H9 (cell line): ENCODE results near the gene ATXN7. TPM values are rescaled to one million over a fixed set of nuclear protein-coding genes. Genes with fewer than 3 reads are reported as not detected.

Experiments used
- DNase-seq: peaks from one replicate; pipeline ENCODE4 v3.0.0-alpha.2; 2017
- H2AFZ ChIP-seq: one replicate; pipeline ENCODE4 v1.6.1; 2013; ENCODE audit warnings: mild to moderate bottlenecking, low read length, control low read depth, moderate library complexity
- H2AK5ac ChIP-seq: 2 replicates; pipeline ENCODE4 v1.6.1; 2013; ENCODE audit warnings: low read length, control low read depth, mixed read lengths; ENCODE audit not compliant: insufficient read length
- H2BK120ac ChIP-seq: one replicate; pipeline ENCODE4 v1.6.1; 2013; ENCODE audit warnings: low read depth, mild to moderate bottlenecking, low read length, control low read depth, inconsistent platforms; ENCODE audit not compliant: poor library complexity, severe bottlenecking
- H2BK12ac ChIP-seq: 2 replicates; pipeline ENCODE4 v1.6.1; 2013; ENCODE audit warnings: low read length, control low read depth, mixed read lengths, low read depth; ENCODE audit not compliant: insufficient read length
- H2BK15ac ChIP-seq: 2 replicates; pipeline ENCODE4 v1.6.1; 2013; ENCODE audit warnings: low read depth, low read length, control low read depth
- H2BK20ac ChIP-seq: one replicate; pipeline ENCODE4 v1.6.1; 2013; ENCODE audit warnings: low read depth, mild to moderate bottlenecking, low read length, control low read depth, inconsistent platforms; ENCODE audit not compliant: poor library complexity, severe bottlenecking
- H2BK5ac ChIP-seq: 2 replicates; pipeline ENCODE4 v1.6.1; 2013; ENCODE audit warnings: low read length, control low read depth, mixed read lengths; ENCODE audit not compliant: insufficient read length
- H3K14ac ChIP-seq: 2 replicates; pipeline ENCODE4 v1.6.1; 2013; ENCODE audit warnings: low read length, control low read depth; ENCODE audit not compliant: insufficient read depth
- H3K18ac ChIP-seq: 2 replicates; pipeline ENCODE4 v1.6.1; 2013; ENCODE audit warnings: low read depth, mild to moderate bottlenecking, mixed read lengths, low read length, control low read depth; ENCODE audit not compliant: insufficient read length
- H3K23ac ChIP-seq: 2 replicates; pipeline ENCODE4 v1.6.1; 2013; ENCODE audit warnings: low read length, control low read depth, mixed read lengths, low read depth; ENCODE audit not compliant: insufficient read length
- H3K23me2 ChIP-seq: 2 replicates; pipeline ENCODE4 v1.6.1; 2013; ENCODE audit warnings: low read depth, mild to moderate bottlenecking, mixed read lengths, low read length, control low read depth; ENCODE audit not compliant: insufficient read length, poor library complexity, severe bottlenecking
- H3K27ac ChIP-seq: 2 replicates; pipeline ENCODE4 v1.5.1; 2013; ENCODE audit warnings: low read length, control low read depth, mixed read lengths, low read depth; ENCODE audit not compliant: insufficient read length
- H3K27me3 ChIP-seq: 2 replicates; pipeline ENCODE4 v1.6.1; 2013; ENCODE audit warnings: low read length, control low read depth, inconsistent platforms; ENCODE audit not compliant: insufficient read depth
- H3K4ac ChIP-seq: 2 replicates; pipeline ENCODE4 v1.6.1; 2013; ENCODE audit warnings: low read depth, mild to moderate bottlenecking, control low read depth, inconsistent platforms, low read length, moderate library complexity
- H3K4me1 ChIP-seq: 2 replicates; pipeline ENCODE4 v1.6.1; 2013; ENCODE audit warnings: low read length, control low read depth, inconsistent platforms; ENCODE audit not compliant: insufficient read depth
- H3K4me2 ChIP-seq: 2 replicates; pipeline ENCODE4 v1.6.1; 2013; ENCODE audit warnings: low read length, control low read depth, mixed read lengths; ENCODE audit not compliant: insufficient read length, insufficient read depth
- H3K56ac ChIP-seq: 2 replicates; pipeline ENCODE4 v1.6.1; 2013; ENCODE audit warnings: low read depth, mild to moderate bottlenecking, mixed read lengths, low read length, control low read depth; ENCODE audit not compliant: insufficient read length
- H3K79me1 ChIP-seq: 2 replicates; pipeline ENCODE4 v1.6.1; 2013; ENCODE audit warnings: low read depth, mild to moderate bottlenecking, moderate library complexity, low read length, control low read depth, inconsistent platforms; ENCODE audit not compliant: insufficient read depth, poor library complexity, severe bottlenecking
- H3K79me2 ChIP-seq: 2 replicates; pipeline ENCODE4 v1.6.1; 2013; ENCODE audit warnings: low read length, control low read depth, inconsistent platforms; ENCODE audit not compliant: insufficient read depth
- H3K9ac ChIP-seq: 2 replicates; pipeline ENCODE4 v1.6.1; 2013; ENCODE audit warnings: low read length, control low read depth, mixed read lengths; ENCODE audit not compliant: insufficient read length; ENCODE audit errors: extremely low read depth
- H3K9me3 ChIP-seq: one replicate; pipeline ENCODE4 v1.6.1; 2013; ENCODE audit warnings: low read depth, low read length, inconsistent platforms; ENCODE audit not compliant: control insufficient read depth
- H3T11ph ChIP-seq: one replicate; pipeline ENCODE4 v1.6.1; 2013; ENCODE audit warnings: mild to moderate bottlenecking, low read length, control low read depth, inconsistent platforms
- H4K20me1 ChIP-seq: one replicate; pipeline ENCODE4 v1.6.1; 2013; ENCODE audit not compliant: control insufficient read depth, insufficient read length, insufficient read depth
- H4K5ac ChIP-seq: 2 replicates; pipeline ENCODE4 v1.6.1; 2013; ENCODE audit warnings: low read depth, mild to moderate bottlenecking, mixed read lengths, low read length, control low read depth; ENCODE audit not compliant: insufficient read length
- H4K8ac ChIP-seq: replicated peaks from 2 replicates; pipeline ENCODE4 v1.6.1; 2013; ENCODE audit warnings: low read length, control low read depth, mixed read lengths, low read depth; ENCODE audit not compliant: insufficient read length
- H4K91ac ChIP-seq: 2 replicates; pipeline ENCODE4 v1.6.1; 2013; ENCODE audit warnings: low read depth, mild to moderate bottlenecking, moderate library complexity, mixed read lengths, low read length, control low read depth; ENCODE audit not compliant: insufficient read length
- H3K27ac Mint-ChIP-seq, 3 experiments: 2 replicates in 2 of 3; 3 replicates in 1 of 3; pipeline ENCODE4 v1.8.0; 2020 to 2021; ENCODE audit warnings: mixed read lengths in 3 of 3, mild to moderate bottlenecking in 1 of 3, moderate library complexity in 1 of 3
- H3K27me3 Mint-ChIP-seq: 2 replicates; pipeline ENCODE4 v1.8.0; 2021; ENCODE audit warnings: low read depth, mild to moderate bottlenecking, moderate library complexity, mixed read lengths
- H3K36me3 Mint-ChIP-seq, 3 experiments: 2 replicates in 2 of 3; 3 replicates in 1 of 3; pipeline ENCODE4 v1.8.0; 2020 to 2021; ENCODE audit warnings: low read depth in 3 of 3, mixed read lengths in 3 of 3; ENCODE audit not compliant: insufficient read depth in 1 of 3
- H3K4me1 Mint-ChIP-seq, 2 experiments: 2 replicates each; pipeline ENCODE4 v1.8.0; 2020; ENCODE audit warnings: mixed read lengths in 2 of 2
- H3K4me3 Mint-ChIP-seq, 2 experiments: 2 replicates in 1 of 2; 3 replicates in 1 of 2; pipeline ENCODE4 v1.8.0; 2020 to 2021; ENCODE audit warnings: mild to moderate bottlenecking in 2 of 2, mixed read lengths in 2 of 2, moderate library complexity in 1 of 2
- H3K9me3 Mint-ChIP-seq, 2 experiments: 2 replicates in 1 of 2; 3 replicates in 1 of 2; pipeline ENCODE4 v1.8.0; 2020; ENCODE audit warnings: mild to moderate bottlenecking in 2 of 2, mixed read lengths in 2 of 2, moderate library complexity in 1 of 2
- WGBS: extraction: QIAGEN DNeasy Blood & Tissue Kit; methylation state at CpG from one replicate; pipeline ENCODE4 v1.1.7; 2013; ENCODE audit warnings: missing lambda C conversion rate, low lambda C conversion rate, mixed read lengths; ENCODE audit not compliant: insufficient read length; ENCODE audit errors: extremely low coverage; 5-methylcytosine and 5-hydroxymethylcytosine counted together
- total RNA-seq: library from RNA; stranded (reverse); gene quantifications from 2 replicates; pipeline ENCODE4 v1.2.1, GENCODE V29; 2021
- TF ChIP-seq, protein P1 (sequence below): fragments of 200-600 bp; sonication (generic); conservative IDR thresholded peaks from 3 replicates; pipeline ENCODE4 v1.8.0; 2021; ENCODE audit warnings: antibody characterized with exemption, mild to moderate bottlenecking

The ATXN7 gene
- total RNA-seq, 1 experiment from 2014 or later = 21.5 TPM

DNA sequence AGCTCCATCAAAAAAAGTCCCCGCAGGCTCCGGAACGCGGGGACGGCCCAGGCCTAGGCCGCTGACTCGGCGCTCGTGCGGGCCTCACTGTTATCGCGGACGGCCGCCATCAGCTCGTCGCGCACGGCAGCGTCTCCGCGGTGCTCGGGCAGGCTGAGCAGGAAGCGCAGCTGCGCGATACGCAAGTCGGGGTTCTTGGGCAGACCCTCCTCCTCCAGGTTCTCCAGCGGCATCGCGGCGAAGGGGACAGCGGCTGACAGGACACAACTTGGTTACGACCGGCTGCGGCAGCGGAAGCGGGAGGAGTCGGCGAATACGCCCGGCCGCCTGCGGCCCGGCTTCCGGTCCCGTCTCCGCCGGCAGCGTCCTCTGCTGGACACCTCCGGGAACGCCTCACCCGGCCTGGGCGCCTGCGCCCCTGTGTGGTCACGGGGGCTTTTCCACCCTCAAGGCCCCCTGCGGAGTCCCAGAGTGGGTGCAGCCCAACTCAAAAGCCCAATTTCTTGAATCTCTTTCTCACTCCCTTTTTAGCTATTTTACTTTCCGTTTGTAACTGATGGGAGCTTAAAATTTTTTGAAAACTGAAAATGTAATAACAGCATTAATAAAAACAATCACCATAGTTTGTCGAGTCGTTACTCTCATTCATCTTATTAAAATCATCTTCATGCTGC lies 159.7 kb downstream of the ATXN7 start, which contains the start of gene PSMD6:
PSMD6 (minus strand) TSS at position 308 of the 674 bp plus-strand sequence; CDS start at position 233, 75 bp downstream.
- peak within 1 kb of the TSS; percentile 96 for H3K9ac ChIP-seq
- H4K91ac ChIP-seq = no peak within 1 kb of the TSS
- H2AK5ac ChIP-seq = no peak within 1 kb of the TSS
- Mint-ChIP-seq H3K36me3 (peaks cover 14 to 34% (median 32%) of the 10 kb centered on the region in 3 experiments; a peak in 5 of 7 replicates), H3K9me3 (no peaks in the 10 kb centered on the region; a peak in 1 of 5 replicates), H3K27me3 (peaks cover 3% of the 10 kb centered on the region; the same call in 1 of the 2 replicates), H3K4me1 (peaks cover 17 to 19% of the 10 kb centered on the region in 2 experiments), H3K4me3 (peak within 1 kb of the TSS; percentile 87 to 88), H3K27ac (peak within 1 kb of the TSS; percentile 84 to 96 (median 93))
- no CpG with 5 or more reads among the region's 59 CpGs for WGBS
- no peak within 1 kb of the TSS for H2BK15ac ChIP-seq
- peak; percentile 88 for DNase-seq
- H2AFZ ChIP-seq = no peak within 1 kb of the TSS
- H3K79me1 ChIP-seq = no peaks in the 10 kb centered on the region
- H3K27me3 ChIP-seq = no peaks in the 10 kb centered on the region
- H3K14ac ChIP-seq = peak within 1 kb of the TSS; percentile 98
- no peak within 1 kb of the TSS for H2BK5ac ChIP-seq
- no peak within 1 kb of the TSS for H3K23ac ChIP-seq
- H3K23me2 ChIP-seq = peaks cover 3% of the 10 kb centered on the region
- H3K4ac ChIP-seq = no peak within 1 kb of the TSS
- H3T11ph ChIP-seq = no peak within 1 kb of the TSS
- peak within 1 kb of the TSS; percentile 93 for H3K18ac ChIP-seq
- H3K56ac ChIP-seq = no peak within 1 kb of the TSS
- H3K27ac ChIP-seq = no peak within 1 kb of the TSS
- no peak within 1 kb of the TSS for H2BK120ac ChIP-seq
- H3K79me2 ChIP-seq = peaks cover 11% of the 10 kb centered on the region; the same call in 1 of the 2 replicates
- H3K9me3 ChIP-seq = no peaks in the 10 kb centered on the region
- H3K4me2 ChIP-seq = peak within 1 kb of the TSS; percentile 75
- H2BK12ac ChIP-seq = no peak within 1 kb of the TSS
- no peak within 1 kb of the TSS for H4K5ac ChIP-seq
- no peak within 1 kb of the TSS for H4K8ac ChIP-seq
- H2BK20ac ChIP-seq = no peak within 1 kb of the TSS
- TF ChIP-seq, protein P1, sequence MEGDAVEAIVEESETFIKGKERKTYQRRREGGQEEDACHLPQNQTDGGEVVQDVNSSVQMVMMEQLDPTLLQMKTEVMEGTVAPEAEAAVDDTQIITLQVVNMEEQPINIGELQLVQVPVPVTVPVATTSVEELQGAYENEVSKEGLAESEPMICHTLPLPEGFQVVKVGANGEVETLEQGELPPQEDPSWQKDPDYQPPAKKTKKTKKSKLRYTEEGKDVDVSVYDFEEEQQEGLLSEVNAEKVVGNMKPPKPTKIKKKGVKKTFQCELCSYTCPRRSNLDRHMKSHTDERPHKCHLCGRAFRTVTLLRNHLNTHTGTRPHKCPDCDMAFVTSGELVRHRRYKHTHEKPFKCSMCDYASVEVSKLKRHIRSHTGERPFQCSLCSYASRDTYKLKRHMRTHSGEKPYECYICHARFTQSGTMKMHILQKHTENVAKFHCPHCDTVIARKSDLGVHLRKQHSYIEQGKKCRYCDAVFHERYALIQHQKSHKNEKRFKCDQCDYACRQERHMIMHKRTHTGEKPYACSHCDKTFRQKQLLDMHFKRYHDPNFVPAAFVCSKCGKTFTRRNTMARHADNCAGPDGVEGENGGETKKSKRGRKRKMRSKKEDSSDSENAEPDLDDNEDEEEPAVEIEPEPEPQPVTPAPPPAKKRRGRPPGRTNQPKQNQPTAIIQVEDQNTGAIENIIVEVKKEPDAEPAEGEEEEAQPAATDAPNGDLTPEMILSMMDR = peak; percentile 100
- H4K20me1 ChIP-seq = no peaks in the 10 kb centered on the region
- H3K4me1 ChIP-seq = no peaks in the 10 kb centered on the region
